SU-DHL-6 (cell line): ENCODE results near the gene KSR1.

Source experiments
- CTCF ChIP-seq: fragments of 200-600 bp; sonication (generic); IDR thresholded peaks from one replicate; pipeline ENCODE4 v1.5.1; 2017; ENCODE audit warnings: antibody characterized with exemption, mild to moderate bottlenecking, low read length, moderate library complexity; ENCODE audit not compliant: insufficient read depth, poor library complexity, severe bottlenecking
- EZH2phosphoT487 ChIP-seq: fragments of 200-600 bp; sonication (generic), shearing (Covaris generic); conservative IDR thresholded peaks from 2 replicates; pipeline ENCODE4 v1.6.1; 2018; ENCODE audit warnings: mild to moderate bottlenecking, antibody characterized with exemption, low read length, moderate library complexity, mixed read lengths

- TF ChIP-seq CTCF (no peak), EZH2phosphoT487 (no peak)
These were observed 10.6 kb downstream of the KSR1 start for GRCh38 chr17:27466743-27467375.
